Esophagus squamous epithelium (tissue), 5 donors: ENCODE results near the gene SMIM7. TPM values are rescaled to one million over a fixed set of nuclear protein-coding genes. Genes with fewer than 3 reads are reported as not detected.
"Not testable (repeated sequence)": the region's sequence is repeated elsewhere in the genome, so short reads cannot be mapped to it uniquely, and the experiment has no call there.

Experiments used
- DNase-seq: peaks from one replicate; lab custom pipeline; 2025; lab: John Stamatoyannopoulos, UW
- H3K27ac ChIP-seq, 4 donors: fragments of 200-600 bp; sonication (generic); one replicate each; pipeline ENCODE4 v1.5.1; 2016 to 2019; ENCODE audit warnings: mild to moderate bottlenecking in 1 of 4
- H3K27me3 ChIP-seq, 4 donors: fragments of 200-600 bp; sonication (generic); 1 replicate in 3 of 4; 2 replicates in 1 of 4; pipeline versions ENCODE4 v1.5.1 to v1.6.0; 2017 to 2021; ENCODE audit warnings: antibody characterized with exemption in 1 of 4
- H3K36me3 ChIP-seq, 3 donors: fragments of 200-600 bp; sonication (generic); one replicate each; pipeline ENCODE4 v1.5.1; 2016 to 2019
- H3K4me1 ChIP-seq, 3 donors: fragments of 200-600 bp; sonication (generic); one replicate each; pipeline ENCODE4 v1.5.1; 2017 to 2019
- H3K4me3 ChIP-seq, 4 donors: fragments of 200-600 bp; sonication (generic); 1 replicate in 3 of 4; 2 replicates in 1 of 4; pipeline ENCODE4 v1.5.1; 2016 to 2019; ENCODE audit warnings: mild to moderate bottlenecking in 2 of 4, moderate library complexity in 1 of 4
- H3K9me3 ChIP-seq, 3 donors: fragments of 200-600 bp; sonication (generic); one replicate each; pipeline ENCODE4 v1.5.1; 2016 to 2019
- POLR2A ChIP-seq, 4 donors: fragments of 450-650 bp; IDR thresholded peaks; one replicate each; pipeline ENCODE4 v1.6.1; 2017; ENCODE audit warnings: antibody characterized with exemption in 4 of 4, mild to moderate bottlenecking in 4 of 4, moderate library complexity in 3 of 4
- WGBS, 2 donors: methylation state at CpG; one replicate each; pipeline ENCODE4 v1.1.5; 2018; 5-methylcytosine and 5-hydroxymethylcytosine counted together
- intact Hi-C: fragments of 100-400 bp; cut with DNase I; formaldehyde crosslinking; loops from one replicate; pipeline ENCODE4 v1.15.0; 2022
- total RNA-seq, 4 donors: library from RNA; depleted of rRNA; stranded (reverse); fragments of >200 nt; gene quantifications; one replicate each; pipeline ENCODE4 v1.1.0, GENCODE V29; 2016
- TF ChIP-seq, protein P1 (sequence below), 6 experiments: fragments of 450-650 bp in 4 of 6; fragments of 200-600 bp in 2 of 6; sonication (generic) in 2 of 6; IDR thresholded peaks; one replicate each; pipeline ENCODE4 v1.5.1; 2016 to 2019; ENCODE audit warnings: antibody characterized with exemption in 6 of 6, mild to moderate bottlenecking in 4 of 6, moderate library complexity in 4 of 6
- donor health status: DM: yes; HTN: yes; CAD: no.

SMIM7 gene
- total RNA-seq, 4 donors from 2014 or later = 54.0 to 89.5 (median 66.3) TPM

DNA sequence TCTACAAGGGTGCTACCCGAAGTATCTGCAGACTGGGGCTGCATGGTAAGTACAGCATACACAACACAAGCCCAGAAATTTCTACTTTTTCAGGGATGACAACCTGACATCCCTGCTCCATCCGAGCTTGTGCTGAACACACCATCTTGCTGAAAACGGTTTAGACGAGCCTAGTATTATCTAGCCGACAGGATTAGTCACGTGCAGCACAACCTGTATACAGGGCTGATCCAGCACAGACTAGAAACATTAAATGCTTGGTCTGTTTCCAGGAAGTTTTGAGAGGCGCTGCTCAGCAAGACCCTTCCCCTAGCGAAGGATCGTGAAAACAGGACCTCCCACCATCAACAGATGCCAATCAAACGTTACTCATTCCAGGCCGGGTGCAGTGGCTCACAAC lies 4.2 kb downstream of the SMIM7 start:
- H3K9me3 ChIP-seq = no peaks in the 10 kb centered on the region
- no peak overlapping the region for H3K27ac ChIP-seq
- no peak overlapping the region for H3K4me3 ChIP-seq
- peaks cover 13 to 62% (median 13%) of the 10 kb centered on the region in 3 donors for H3K4me1 ChIP-seq
- H3K27me3 ChIP-seq = no peaks in the 10 kb centered on the region
- intact Hi-C loops = no loop called here
- WGBS, 2 donors = 60 to 62% methylated on average over 10 to 11 of the region's 11 CpGs
- peaks cover 26 to 82% (median 45%) of the 10 kb centered on the region in 3 donors for H3K36me3 ChIP-seq
- no peak for TF ChIP-seq POLR2A (IDR thresholded peaks at IDR 0.05)
- TF ChIP-seq, protein P1, sequence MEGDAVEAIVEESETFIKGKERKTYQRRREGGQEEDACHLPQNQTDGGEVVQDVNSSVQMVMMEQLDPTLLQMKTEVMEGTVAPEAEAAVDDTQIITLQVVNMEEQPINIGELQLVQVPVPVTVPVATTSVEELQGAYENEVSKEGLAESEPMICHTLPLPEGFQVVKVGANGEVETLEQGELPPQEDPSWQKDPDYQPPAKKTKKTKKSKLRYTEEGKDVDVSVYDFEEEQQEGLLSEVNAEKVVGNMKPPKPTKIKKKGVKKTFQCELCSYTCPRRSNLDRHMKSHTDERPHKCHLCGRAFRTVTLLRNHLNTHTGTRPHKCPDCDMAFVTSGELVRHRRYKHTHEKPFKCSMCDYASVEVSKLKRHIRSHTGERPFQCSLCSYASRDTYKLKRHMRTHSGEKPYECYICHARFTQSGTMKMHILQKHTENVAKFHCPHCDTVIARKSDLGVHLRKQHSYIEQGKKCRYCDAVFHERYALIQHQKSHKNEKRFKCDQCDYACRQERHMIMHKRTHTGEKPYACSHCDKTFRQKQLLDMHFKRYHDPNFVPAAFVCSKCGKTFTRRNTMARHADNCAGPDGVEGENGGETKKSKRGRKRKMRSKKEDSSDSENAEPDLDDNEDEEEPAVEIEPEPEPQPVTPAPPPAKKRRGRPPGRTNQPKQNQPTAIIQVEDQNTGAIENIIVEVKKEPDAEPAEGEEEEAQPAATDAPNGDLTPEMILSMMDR (IDR thresholded peaks at IDR 0.05) = no peak
- no peak for DNase-seq

DNA sequence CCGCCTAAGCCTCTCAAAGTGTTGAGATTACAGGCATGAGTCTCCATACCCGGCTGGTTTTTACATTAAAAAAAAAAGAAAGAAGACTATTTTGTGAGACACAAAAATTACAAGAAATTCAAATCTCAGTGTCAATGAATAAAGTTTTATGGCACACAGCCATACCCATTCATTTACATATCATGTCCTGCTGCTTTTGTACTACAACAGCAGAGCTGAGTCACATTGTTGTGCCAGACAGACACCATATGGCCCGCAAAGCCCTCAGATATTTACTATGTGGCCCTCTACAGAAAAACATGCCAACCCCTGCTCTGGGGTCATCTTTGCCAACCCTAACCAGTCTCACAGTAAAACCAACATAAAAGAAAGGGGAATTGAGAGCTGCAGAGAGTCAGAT lies 5.3 kb downstream of the SMIM7 start:
- H3K4me3 ChIP-seq = no peak overlapping the region
- H3K4me1 ChIP-seq = peaks cover 10 to 64% (median 15%) of the 10 kb centered on the region in 3 donors
- H3K9me3 ChIP-seq = no peaks in the 10 kb centered on the region
- WGBS, 2 donors = 74 to 85% methylated on average over 2 to 3 of the region's 3 CpGs
- TF ChIP-seq POLR2A (IDR thresholded peaks at IDR 0.05) = no peak
- TF ChIP-seq, protein P1 (IDR thresholded peaks at IDR 0.05) = no peak
- H3K36me3 ChIP-seq = peaks cover 26 to 90% (median 45%) of the 10 kb centered on the region in 3 donors
- DNase-seq = no peak
- peak overlapping the region in 3 of 4 donors; percentile 4 to 43 (median 40) for H3K27ac ChIP-seq
- no peaks in the 10 kb centered on the region for H3K27me3 ChIP-seq
- intact Hi-C loops = no loop called here

GRCh38 chr19:16654140-16654539 lies 5.8 kb downstream of the SMIM7 start:
- Histone ChIP-seq H3K9me3 (no peaks in the 10 kb centered on the region), H3K4me3 (no peak overlapping the region), H3K27me3 (no peaks in the 10 kb centered on the region), H3K27ac (peak overlapping the region in 2 of 4 donors; percentile 40 to 43), H3K36me3 (peaks cover 26 to 95% (median 45%) of the 10 kb centered on the region in 3 donors), H3K4me1 (peaks cover 7 to 65% (median 17%) of the 10 kb centered on the region in 3 donors)
- no peak for DNase-seq
- 90 to 92% methylated on average over 3 of the region's 3 CpGs for WGBS, 2 donors
- intact Hi-C loops = no loop called here
- no peak for TF ChIP-seq POLR2A (IDR thresholded peaks at IDR 0.05)
- TF ChIP-seq, protein P1 (IDR thresholded peaks at IDR 0.05) = no peak

- DNase-seq = no peak
- TF ChIP-seq, protein P1 (IDR thresholded peaks at IDR 0.05) = no peak
- TF ChIP-seq POLR2A (IDR thresholded peaks at IDR 0.05) = no peak
- Histone ChIP-seq H3K9me3 (no peaks in the 10 kb centered on the region), H3K4me1 (peaks cover 0 to 53% (median 7%) of the 10 kb centered on the region in 3 donors), H3K27ac (no peak overlapping the region), H3K36me3 (peaks cover 26 to 97% (median 43%) of the 10 kb centered on the region in 3 donors), H3K4me3 (no peak overlapping the region), H3K27me3 (no peaks in the 10 kb centered on the region)
- WGBS, 2 donors = 60 to 74% methylated on average over 4 to 5 of the region's 7 CpGs
- intact Hi-C loops = no loop called here
These were observed 7.1 kb downstream of the SMIM7 start for GRCh38 chr19:16652854-16653253.

DNA sequence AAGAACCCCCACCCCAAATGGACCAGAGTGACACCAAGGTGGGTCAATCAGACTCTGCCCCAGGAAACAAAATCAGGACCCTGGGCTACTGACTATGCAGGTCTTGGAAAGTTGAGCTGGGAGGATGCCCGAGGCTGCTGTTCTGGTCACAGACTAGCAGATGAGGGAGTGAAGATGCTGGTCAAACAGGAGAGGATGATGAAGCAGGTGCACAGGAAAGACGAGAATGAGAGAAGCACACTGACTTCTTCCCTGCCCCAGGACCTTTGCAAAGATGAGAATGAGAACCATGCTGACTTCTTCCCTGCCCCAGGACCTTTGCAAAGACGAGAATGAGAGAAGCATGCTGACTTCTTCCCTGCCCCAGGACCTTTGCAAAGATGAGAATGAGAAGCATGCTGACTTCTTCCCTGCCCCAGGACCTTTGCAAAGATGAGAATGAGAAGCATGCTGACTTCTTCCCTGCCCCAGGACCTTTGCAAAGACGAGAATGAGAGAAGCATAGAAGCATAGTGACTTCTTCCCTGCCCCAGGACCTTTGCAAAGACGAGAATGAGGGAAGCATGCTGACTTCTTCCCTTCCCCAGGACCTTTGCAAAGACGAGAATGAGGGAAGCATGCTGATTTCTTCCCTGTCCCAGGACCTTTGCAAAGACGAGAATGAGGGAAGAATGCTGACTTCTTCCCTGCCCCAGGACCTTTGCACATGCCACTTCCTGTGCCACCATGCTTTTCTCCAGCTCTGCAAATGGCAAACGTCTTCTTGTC lies 8.3 kb downstream of the SMIM7 start:
- 85 to 87% methylated on average over 8 of the region's 8 CpGs for WGBS, 2 donors
- H3K9me3 ChIP-seq, H3K27me3 ChIP-seq, H3K27ac ChIP-seq, DNase-seq, H3K4me3 ChIP-seq, intact Hi-C loops: not testable (repeated sequence)
- H3K36me3 ChIP-seq = peaks cover 21 to 96% (median 37%) of the 10 kb centered on the region in 3 donors
- H3K4me1 ChIP-seq = peaks cover 0 to 41% (median 7%) of the 10 kb centered on the region in 3 donors
